GM04504 (cell line): ENCODE measurements around the gene NACC2.

Experiments used
- DNase-seq: peaks from one replicate; pipeline ENCODE4 v3.0.0-alpha.2; 2012; ENCODE audit warnings: low read depth

The NACC2 gene

DNA sequence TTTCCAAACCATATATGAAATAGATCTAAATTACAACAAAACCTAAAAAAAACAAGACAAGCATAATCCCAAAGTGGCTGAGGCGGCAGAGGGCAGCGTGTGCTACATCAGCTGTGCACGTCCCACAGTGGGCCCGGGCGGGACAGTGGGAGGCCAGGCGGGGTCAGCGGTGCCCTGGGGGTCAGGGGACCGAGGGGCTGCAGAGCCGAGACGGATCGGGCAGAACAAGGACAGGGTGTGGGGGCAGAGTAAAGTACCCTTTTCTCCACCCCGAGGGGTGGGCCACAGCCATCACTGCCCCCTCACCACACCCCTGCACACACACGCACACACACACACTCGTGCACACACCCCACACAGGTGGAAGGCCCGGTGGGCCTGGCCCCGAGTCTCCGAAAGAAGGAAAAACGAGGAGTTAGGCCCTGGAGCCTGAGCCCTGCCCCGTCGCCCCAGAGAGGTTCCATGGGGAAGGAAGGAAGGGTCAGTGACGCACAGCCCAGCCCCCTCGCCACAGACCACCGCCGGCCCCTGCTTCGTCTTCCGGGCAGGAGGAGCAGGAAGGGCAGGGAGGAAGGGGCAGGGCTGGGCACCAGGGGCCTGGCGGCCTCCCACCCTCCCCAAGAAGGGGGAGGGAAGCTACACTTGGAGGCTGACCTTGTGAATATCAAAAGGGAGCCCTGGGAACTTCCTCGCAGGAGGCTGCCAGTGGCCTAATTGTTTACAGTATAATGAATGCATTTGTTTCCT lies 84.3 kb downstream of the NACC2 start:
- DNase-seq = no peak

DNA sequence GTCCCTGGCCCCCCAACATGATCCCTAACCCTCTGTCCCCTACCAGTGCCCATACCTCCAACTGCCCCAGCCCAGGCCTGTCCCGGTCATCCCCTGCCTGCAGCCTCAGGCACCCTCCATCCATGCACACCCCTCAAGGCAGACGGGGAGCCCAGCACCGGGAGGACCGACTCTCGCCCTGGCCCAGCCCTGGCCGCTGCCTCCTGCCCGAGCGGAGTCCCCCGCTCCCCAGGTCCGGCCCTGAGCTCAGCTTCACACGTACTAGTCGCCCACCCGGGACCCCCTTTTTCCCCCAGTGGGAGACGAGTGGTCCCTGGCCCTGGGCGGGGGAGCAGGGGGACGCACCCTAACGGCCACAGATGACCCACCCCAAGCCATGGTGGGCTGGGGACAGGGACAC lies 84.9 kb downstream of the NACC2 start:
- DNase-seq = no peak

DNA sequence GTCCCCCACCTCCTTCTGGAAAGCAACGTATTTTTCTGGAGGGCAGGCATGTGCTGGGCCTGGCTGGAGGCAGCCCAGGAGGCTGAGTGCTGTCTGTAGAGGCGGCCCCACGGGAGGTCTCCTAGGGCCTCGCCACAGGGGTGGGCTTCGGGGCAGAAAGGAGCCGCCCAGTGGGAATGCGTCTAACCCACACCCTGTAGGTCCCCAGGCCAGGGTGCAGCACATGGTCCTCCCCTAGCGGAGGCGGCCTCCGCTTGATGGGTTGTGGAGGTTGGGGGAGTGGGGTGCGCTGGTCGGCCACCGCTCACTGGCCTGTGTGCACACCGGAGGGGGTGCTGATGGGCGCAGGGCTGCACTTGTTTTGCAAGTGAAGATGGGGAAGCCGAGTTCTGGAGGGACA lies 85.6 kb downstream of the NACC2 start:
- DNase-seq = no peak

DNA sequence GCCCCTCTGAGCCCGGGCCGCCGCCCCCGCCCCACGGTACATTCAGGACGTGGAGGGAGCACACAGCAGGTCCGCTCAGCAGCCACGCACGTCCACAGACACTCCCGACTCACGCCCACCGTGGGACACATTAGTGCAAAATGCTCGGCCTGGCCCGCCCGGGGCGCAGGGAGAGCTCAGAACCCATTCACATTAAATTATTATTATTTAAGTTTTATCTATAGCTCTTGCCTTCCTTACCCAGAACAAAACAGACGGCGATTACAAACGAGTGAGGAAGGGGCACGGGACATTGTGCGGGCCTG lies 86.4 kb downstream of the NACC2 start:
- no peak for DNase-seq

DNA sequence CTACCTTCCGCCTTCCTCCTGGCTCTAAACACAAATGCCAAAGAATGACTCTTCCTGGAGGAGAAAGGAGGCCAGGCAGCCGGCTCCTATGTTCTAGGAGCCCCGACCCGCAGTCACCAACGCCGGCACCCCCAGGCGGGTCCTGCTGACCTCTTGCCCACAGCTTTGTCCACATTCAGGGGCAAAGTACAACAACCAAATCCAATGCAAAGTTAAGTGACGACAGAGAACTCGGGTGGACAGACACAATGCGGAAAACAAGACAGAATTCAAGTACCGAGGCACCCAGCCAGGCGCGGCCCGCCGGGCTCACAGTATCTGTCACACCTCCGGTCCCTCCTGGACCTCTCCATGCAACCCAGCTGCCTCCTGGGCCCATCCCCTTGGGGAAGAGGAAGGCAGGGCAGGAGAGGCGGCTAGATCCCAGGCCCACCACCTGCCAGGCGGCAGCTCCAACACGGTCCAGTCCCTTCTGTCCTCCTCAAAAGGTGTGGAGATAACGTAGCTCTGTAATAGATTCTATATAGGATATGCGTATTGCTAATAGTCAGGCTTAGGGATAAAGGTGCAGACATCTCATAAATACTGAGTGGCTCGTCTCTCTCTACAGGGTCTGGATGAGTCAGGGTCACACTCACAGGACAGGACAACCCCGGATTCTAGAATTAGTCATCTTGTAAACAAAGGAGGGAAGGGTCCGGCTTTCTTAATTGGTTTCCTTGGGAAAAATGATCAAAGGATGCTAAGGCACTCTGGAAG lies 87.0 kb downstream of the NACC2 start:
- DNase-seq = peak; percentile 18

DNA sequence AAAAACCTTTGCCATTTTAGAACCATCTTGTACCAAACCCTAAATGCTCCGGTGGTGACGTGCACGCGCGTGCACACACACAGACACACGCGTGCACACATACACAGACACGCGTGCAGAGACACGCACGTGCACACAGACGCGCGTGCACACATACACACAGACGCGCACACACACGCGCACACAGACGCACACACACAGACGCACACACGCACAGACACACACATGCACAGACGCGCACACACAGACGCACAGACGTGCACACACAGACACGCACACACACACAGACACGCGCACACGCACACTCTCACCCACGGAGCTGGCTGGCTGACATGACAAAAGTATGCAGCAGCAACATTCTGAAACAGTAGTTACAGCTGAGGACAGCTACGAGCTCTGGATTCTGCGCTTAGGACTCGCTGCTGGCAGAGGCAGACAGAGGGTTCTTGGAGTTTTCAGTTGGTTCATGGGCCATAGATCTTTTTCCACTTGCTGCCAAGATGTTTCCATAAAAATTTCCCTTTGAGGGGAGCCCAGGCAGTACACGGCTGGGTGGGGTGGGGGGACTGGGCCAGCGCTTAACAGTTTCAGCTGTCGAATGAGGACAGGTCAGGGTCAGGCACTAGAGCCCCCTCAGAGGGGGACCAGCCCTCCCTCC lies 87.7 kb downstream of the NACC2 start:
- no peak for DNase-seq

DNA sequence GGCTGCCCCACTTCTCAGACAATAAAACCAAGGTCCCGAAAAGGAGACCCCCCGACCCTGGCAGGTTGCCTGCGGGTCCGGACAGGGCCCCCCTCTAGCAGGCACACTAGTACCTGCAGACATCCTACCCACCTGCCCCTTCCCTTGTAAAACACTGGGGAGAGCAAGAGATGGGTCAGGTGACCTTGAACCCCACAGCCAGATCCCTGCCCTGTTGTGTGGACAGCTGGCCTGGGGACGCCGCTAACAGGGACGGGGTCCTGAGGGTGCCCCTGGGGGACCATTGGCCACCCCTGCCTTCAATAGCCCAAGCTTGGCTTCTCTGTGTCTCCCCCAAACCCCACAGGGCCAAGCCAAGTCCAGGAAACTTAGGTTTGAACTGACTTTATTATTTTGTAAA lies 88.9 kb downstream of the NACC2 start:
- DNase-seq = no peak

DNA sequence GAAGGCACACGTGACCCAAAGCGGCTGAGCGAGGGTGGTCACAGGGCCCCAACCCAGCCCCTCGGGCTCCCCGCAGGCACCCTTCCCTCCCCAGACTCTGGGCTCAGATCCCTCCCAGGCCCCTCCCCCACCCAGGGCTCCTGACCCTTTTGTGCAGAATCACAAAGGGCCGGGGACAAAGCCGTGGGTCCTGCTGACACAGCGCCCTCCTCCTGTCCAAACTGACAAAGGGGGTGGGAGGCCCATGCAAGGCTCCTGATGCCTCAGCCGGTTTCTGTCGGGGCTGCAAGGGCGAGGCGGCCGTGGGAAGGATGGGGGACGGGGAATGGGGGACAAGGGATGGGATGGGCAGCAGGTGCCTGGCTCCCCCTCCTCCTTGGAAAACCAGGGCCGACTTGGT lies 90.4 kb downstream of the NACC2 start:
- DNase-seq = no peak

DNA sequence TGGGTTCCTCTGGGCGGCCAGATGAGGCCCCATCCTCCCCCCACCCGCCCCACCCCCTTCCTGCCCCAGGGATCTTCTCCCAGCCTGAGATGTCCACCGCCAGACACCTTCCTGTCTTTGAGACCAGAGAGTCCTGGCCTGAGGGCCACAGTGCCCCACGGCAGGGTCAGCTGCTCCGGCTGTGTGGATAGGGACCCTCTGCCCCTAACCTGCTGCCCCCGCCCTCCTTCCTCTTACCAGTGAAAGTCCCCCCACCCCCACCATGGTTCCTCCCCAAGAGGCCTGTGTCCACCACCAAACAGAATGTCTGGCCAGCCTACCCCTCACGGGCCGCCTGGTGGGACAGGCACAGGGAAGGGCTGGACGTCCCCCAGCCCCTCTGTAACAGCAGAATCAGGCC lies 90.9 kb downstream of the NACC2 start:
- no peak for DNase-seq

DNA sequence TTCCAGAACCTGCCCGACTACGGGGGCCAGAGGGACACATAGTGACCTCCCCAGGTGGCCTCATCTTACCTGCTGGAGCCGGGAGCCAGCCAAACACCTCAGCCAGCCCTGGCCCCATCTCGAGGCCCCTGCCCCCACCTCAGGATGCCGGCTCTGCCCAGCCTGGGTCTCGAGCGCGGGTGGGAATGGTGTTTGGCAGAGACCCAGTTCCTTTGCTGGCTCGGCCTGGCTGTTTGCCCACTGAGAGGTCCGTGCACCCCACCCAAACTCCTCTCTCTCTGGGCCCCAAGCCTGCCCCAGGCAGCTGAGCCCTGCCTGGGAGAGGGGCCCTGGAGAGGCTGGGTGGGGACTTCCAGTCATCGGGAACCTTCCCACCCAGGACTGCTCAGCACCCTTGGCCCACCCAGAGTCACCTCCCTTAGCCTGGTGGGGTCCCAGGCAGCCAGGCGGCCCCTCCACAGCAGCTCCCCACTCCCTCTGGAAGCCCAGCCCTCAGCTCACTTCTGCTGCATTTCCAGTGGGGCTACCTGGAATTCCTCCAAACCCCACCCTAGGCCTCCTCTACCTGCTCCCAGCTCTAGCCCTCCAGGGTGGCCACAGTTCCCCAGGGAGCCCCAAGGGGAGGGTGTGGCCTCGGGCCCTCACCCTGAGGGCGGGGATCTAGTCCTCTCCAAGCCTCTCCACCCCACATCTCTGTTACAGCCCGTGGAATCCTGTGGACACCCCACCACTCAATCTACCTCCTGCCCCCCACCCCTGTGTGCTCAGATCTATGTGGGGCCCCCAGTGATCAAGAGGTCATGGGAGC lies 91.5 kb downstream of the NACC2 start:
- DNase-seq = no peak

DNA sequence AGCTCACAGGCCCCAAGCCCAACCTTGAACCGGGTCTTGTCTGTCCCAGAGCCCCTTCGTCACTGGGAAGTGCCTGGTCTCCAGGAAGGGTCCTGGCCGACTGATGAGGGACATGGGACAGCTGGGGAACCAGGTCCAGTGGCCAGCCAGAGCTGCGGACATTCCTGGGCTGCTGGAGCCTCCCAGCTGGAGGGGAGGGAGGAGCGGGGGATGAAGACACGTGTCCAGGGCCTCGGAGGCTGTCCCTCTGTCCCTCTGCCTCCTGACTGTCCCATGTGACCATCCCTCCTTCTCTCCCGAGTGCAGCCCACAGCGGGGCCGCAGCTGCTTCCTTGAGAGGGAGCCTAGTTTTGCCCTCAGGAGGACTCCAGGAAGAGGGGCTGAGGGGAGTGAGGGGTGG lies 92.2 kb downstream of the NACC2 start:
- DNase-seq = no peak

DNA sequence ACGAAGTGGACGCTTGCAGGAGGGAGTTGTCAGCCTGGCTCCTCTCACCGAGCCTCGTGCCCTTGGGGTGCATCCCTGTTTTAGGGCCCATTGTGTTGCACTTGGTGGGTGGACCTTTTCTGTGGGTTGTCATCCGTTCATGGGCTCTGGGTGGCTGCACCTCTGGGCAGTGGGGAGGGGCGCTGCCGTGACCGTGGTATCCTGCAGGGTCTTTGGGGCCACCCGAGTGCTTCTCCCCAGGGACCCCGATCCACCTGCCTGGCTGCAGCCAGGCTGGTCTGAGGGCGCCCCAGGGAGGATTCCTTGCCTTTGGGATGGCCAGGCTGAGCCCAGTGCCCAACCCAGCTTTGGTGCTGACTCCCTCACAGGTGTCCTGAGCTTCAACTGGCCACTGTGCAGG lies 92.9 kb downstream of the NACC2 start:
- DNase-seq = no peak

DNA sequence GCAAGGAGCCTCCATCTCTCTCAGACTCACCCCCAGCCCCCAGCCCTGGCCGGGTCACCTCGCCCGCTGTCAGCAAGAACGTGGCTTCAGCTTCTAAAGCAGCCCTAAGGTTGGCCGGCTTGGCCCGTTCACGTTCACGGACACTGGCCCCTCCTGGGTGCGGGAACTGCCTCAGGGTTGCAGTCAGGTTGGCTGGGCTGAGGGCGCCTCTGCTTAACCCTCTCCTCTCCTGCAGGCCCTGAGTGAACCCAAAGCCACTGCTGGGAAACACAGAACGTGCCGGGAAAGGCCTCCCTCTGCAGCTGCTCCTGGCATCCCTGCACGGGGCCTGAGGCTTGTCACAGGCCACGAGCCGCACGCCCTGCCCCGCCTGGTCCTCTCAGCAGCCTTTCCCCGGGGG lies 93.9 kb downstream of the NACC2 start:
- DNase-seq = no peak

DNA sequence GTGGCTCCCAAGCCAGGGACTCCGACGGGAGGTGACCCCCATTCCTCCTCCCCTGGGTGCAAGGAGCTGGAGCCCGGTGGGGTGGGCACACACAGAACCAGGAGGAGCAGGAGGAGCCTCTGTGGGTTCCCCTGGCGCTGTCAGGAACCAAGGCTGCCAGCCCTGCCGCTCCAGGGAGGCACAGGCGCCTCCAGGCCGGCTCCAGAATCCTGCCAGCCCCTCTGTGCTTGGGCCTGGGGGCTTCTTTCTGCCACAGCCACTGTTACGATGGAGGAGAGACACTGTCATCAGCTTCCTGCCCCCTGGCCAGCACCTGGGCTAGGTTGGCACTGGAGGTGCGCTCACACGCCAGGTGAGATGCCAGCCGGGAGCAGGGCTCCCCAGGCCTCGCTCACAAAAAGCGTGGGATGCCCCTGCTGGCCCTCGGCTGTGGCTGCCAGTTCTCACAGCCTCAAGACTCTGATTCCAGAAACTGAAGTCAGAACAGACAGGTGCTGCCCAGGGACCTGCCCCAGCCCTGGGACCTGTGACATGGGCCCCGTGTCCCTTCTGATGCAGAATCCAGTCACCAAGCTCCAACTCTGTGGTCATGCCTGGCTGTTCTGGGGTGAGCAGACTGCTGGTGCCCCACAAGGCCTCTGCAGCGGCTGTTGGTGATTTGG lies 96.5 kb downstream of the NACC2 start:
- DNase-seq = no peak

DNA sequence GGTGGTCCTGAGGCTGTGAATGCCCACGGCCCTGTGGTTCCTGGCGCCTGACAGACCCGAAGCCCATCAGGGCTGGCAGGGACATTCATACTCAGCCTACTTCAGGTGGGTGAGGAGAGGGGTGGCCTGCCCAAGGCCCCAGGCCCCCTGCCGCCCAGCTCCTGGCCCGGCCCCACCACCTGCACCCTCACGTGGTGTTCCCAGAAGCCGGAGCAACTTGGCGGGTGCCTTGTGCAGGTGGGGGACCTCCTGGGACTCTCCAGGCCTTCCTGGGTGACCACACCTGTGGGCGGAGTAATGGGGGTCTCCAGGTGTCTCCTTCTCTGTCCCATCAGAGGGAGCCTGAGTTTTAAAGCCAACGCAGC lies 97.1 kb downstream of the NACC2 start:
- DNase-seq = no peak

DNA sequence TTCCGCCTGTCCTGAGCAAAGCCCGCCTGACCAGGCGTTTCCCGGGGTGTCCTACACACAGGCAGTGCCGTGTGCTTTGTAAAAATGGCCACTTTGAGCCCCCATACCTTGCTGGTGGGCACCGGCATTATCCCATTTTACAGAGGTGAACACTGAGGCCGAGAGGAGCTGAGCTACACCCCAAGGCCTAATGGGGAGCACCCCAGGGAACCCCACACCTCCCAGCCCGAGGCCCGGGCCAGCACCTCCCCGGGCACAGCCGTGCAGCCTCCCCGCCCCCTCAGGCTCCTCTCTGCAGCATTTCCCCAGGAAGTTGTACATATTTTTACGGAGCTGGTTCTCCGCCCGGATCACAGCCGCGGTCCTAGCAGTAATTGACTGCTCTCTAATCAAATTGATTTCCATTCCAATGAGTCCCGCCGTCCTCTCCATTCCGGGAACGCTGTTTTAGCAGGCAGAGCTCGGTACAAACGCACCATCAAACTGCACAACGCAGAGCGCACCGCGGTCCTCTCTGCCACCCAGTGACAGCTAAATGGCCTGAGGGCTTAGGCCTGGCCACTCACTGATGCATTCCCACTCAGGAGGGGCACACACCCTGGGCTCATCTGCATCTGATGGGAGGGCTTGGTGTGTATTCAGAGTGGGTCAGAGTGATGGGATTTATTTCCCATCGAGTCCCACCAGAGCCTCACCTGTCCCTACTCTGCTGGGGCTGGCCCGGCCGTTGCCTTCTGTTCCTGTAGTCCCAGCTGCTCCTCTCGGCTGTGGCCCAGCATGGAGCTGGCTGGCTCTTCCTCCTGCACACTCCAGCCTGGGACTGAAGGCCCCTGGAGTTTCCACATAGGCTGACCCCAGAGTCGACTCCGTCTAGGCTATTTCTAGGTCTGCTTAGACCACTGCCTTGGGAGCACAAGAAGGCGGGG lies 97.7 kb downstream of the NACC2 start:
- no peak for DNase-seq

DNA sequence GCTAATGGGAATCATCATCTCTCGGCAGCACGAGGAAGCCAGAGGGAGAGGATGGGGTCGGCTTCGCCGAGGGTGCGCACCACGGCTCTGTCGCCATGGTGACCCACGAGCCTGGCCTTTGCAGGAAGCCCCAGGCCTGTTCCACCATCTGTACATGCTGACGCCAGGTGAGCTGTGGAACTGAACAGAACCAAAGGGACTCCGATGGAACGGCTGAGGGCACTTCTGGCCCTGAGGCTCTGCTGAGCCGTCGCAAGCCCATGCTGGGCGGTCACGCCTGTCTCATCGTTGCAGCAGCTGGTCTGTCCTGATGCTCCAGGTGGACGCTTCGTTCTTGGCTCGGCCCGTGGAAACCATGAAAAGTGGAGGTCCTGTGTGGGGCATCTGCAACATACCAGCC lies 99.3 kb downstream of the NACC2 start:
- no peak for DNase-seq

DNA sequence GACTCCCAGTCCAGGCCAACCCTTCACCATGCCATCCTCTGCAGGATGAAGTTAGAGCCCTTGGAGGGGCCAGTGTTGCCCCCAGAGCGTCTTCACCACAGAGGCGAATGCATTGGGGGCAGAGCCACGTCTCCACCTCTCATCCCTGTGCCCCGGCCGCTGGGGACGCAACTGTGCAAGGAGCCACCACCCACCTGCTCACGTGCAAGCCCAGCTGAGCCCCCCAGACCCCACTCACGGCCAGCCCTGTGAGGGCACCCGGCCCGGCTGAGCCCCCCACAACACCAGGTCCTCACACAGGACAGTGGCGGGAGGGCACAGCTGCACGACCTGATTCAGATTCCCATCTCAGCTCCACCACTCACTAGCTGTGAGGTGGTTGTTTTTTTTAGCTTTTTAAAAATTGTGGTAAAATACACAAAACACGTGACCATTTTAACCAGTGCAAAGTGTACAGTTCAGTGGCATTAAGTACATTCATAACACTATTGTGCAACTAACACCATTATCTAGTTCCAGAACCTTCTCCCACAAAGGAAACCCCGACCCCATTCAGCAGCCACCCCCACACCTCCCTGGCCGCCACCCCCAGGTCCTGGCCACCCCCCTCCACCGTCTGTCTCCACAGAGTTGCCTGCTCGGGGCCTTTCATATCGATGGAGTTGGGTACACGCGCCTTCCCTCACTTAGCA lies 100.4 kb downstream of the NACC2 start:
- DNase-seq = no peak

DNA sequence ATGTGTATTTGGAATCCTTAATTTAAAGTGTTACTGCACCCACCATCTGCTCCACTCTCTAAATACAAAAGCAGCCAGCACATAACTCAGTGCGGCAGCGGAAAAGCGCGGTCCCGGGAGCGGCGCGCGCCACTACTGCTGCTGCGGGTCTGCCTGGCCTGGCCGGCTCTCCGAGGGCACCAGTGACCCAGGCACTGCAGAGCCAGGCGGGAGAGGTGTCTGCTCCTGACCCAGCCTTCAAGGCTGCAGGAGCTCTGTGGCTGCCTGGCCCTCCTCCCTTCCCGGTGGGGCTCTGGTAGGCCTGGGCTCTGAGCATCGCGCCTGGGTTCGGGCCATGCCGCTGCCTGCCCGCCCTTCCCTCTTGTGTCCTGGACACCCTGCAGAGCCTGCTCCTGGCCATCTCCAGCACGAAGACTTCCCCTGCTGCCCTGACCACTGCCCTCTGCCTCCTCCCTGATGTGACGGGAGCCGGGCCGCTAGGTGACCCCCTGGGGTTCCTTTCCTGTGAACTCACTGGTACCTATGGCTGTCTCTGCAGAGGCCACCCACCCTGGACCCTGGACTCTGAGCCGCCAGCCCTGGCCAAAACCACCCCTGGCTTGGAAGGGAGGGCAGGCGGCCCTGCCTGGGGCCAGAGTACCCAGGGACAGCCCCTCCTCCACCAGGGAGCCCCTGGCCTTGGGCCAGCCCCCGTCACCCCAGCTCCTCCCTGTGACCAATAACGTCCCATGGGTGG lies 101.2 kb downstream of the NACC2 start:
- DNase-seq = no peak

DNA sequence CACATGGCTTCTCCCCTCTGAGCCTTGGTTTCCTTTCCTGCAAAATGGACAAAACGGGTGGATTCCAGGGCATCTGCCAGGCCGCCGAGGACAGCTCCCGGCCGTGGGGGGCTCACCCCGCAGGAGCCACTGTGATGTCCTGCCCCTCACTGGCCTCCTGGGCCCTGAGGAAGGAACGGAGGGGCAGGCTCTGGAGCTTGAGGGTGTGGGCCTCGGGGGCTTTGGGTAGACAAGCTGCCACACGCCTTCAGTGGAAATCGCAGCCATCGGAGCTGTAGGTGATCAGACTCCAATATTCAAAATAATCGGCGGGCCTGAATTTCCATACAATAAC lies 101.7 kb downstream of the NACC2 start:
- no peak for DNase-seq
